Small intestine (tissue), 7 donors: ENCODE results near the gene IFNAR2. TPM values are rescaled to one million over a fixed set of nuclear protein-coding genes. Genes with fewer than 3 reads are reported as not detected.
"Not testable (repeated sequence)": the region's sequence is repeated elsewhere in the genome, so short reads cannot be mapped to it uniquely, and the experiment has no call there.

Experiments
- DNase-seq, 2 donors: peaks; one replicate each; pipeline versions ENCODE4 v3.0.0 to v3.0.0-alpha.2; 2013
- FAIRE-seq: peaks from 2 replicates; lab custom pipeline; 2012; peaks lifted over from hg19 to GRCh38; lab: Jason Lieb, UNC
- H3K27ac ChIP-seq, 3 donors: one replicate each; pipeline ENCODE4 v1.5.1; 2013; ENCODE audit warnings: low read length in 2 of 3, mild to moderate bottlenecking in 2 of 3, control low read depth in 1 of 3, inconsistent platforms in 1 of 3, low read depth in 1 of 3, moderate library complexity in 1 of 3
- H3K27me3 ChIP-seq, 3 donors: one replicate each; pipeline ENCODE4 v1.6.1; 2013; ENCODE audit warnings: low read length in 3 of 3, inconsistent platforms in 1 of 3; ENCODE audit not compliant: control insufficient read depth in 3 of 3, insufficient read depth in 3 of 3
- H3K36me3 ChIP-seq, 3 donors: one replicate each; pipeline ENCODE4 v1.6.1; 2013; ENCODE audit warnings: low read length in 3 of 3, inconsistent platforms in 1 of 3, low read depth in 1 of 3, mild to moderate bottlenecking in 1 of 3, moderate library complexity in 1 of 3; ENCODE audit not compliant: control insufficient read depth in 3 of 3, insufficient read depth in 2 of 3
- H3K4me1 ChIP-seq, 3 donors: one replicate each; pipeline ENCODE4 v1.6.1; 2013; ENCODE audit warnings: low read length in 2 of 3, inconsistent platforms in 1 of 3, low read depth in 1 of 3, mild to moderate bottlenecking in 1 of 3, moderate library complexity in 1 of 3; ENCODE audit not compliant: control insufficient read depth in 3 of 3, insufficient read depth in 2 of 3
- H3K4me3 ChIP-seq, 3 donors: one replicate each; pipeline ENCODE4 v1.5.1; 2013; ENCODE audit warnings: low read length in 3 of 3, control low read depth in 1 of 3, inconsistent platforms in 1 of 3, low read depth in 1 of 3, mild to moderate bottlenecking in 1 of 3, moderate library complexity in 1 of 3
- H3K9me3 ChIP-seq, 2 donors: one replicate each; pipeline ENCODE4 v1.6.1; 2013; ENCODE audit warnings: low read depth in 1 of 2, low read length in 1 of 2; ENCODE audit not compliant: control insufficient read depth in 2 of 2, insufficient read depth in 1 of 2
- WGBS, 3 donors: extraction: QIAGEN DNeasy Blood & Tissue Kit; methylation state at CpG; one replicate each; pipeline ENCODE4 v1.1.7; 2013; 5-methylcytosine and 5-hydroxymethylcytosine counted together
- polyA plus RNA-seq, 4 donors: library from polyadenylated mRNA; stranded (reverse) in 3 of 4; unstranded in 1 of 4; fragments of 200-250 nt in 3 of 4; fragments of 120-200 nt in 1 of 4; gene quantifications; one replicate each; pipeline versions ENCODE4 v1.2.1 to v1.2.3, GENCODE V29; 2013
- donor health status: healthy with polysubstance abuse.
- donor health status: control.
- donor health status: control.
- donor health status: Bipolar disorder and iron deficiency.
- donor health status: healthy.

IFNAR2 gene
- polyA plus RNA-seq, 4 donors = 4.9 to 29.7 (median 14.2) TPM

DNA sequence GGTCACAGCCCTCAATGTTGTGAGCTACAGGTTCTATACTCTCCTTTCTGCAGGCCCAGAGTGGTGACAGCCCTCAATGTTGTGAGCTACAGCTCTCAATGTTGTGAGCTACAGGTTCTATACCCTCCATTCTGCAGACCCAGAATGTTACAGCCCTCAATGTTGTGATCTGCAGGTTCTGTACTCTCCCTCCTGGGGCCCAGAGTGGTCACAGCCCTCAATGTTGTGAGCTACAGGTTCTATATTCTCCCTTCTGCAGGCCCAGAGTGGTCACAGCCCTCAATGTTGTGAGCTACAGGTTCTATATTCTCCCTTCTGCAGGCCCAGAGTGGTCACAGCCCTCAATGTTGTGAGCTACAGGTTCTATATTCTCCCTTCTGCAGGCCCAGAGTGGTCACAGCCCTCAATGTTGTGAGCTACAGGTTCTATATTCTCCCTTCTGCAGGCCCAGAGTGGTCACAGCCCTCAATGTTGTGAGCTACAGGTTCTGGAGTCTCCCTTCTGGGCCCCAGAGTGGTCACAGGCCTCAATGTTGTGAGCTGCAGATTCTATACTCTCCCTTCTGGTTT, 9.9 kb downstream of the IFNAR2 start:
- DNase-seq, FAIRE-seq, H3K4me1 ChIP-seq, H3K4me3 ChIP-seq, H3K27me3 ChIP-seq, H3K9me3 ChIP-seq: not testable (repeated sequence)
- Histone ChIP-seq H3K27ac (peak overlapping the region in 1 of 3 donors; percentile 57), H3K36me3 (peaks cover 0 to 34% (median 2%) of the 10 kb centered on the region in 3 donors)

DNA sequence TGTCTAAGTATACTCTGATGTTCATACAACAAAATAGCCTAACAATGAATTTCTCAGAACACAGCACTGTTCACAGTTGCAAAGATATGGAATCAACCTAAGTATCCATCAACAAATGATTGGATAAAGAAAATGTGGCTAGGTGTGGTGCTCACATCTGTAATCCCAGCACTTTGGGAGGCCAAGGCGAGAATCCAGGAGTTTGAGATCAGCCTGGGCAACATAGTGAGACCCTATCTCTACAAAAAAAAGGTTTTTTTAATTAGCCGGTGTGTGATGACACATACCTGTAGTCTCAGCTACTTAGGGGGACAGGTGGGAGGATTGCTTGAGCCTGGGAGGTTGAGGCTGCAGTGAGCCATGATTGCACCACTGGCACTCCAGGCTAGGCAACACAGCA, 10.7 kb downstream of the IFNAR2 start:
- Histone ChIP-seq H3K4me3 (no peak overlapping the region), H3K36me3 (peaks cover 0 to 32% (median 2%) of the 10 kb centered on the region in 3 donors), H3K4me1 (peaks cover 0 to 3% (median 0%) of the 10 kb centered on the region in 3 donors), H3K27ac (no peak overlapping the region), H3K9me3 (no peaks in the 10 kb centered on the region), H3K27me3 (no peaks in the 10 kb centered on the region)
- FAIRE-seq = no peak
- WGBS, 3 donors = 84 to 92% (median 90%) methylated on average over 2 of the region's 2 CpGs
- no peak for DNase-seq

DNA sequence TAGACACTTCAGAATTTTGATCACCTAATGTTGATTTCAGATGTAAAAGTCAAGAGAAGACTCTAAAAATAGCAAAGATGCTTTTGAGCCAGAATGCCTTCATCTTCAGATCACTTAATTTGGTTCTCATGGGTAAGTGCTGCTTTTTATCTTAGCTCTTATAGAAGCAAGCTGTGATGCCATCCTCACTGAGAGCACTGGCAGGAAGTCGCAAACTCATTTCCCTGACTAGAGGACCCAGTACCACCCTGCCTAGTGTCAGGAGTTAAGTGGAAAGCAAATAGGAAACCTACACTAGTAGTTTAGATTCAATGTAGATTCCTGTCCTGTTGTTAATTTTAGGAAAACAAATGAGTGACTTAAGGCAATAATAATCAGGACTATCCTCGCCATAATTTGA, 12.1 kb downstream of the IFNAR2 start:
- no peaks in the 10 kb centered on the region for H3K9me3 ChIP-seq
- FAIRE-seq = no peak
- 87 to 96% (median 96%) methylated on average over 2 of the region's 2 CpGs for WGBS, 3 donors

GRCh38 chr21:33242846-33243245, 13.1 kb downstream of the IFNAR2 start:
- not testable (repeated sequence) for DNase-seq, H3K4me1 ChIP-seq, FAIRE-seq, H3K4me3 ChIP-seq, H3K27me3 ChIP-seq, H3K9me3 ChIP-seq, H3K27ac ChIP-seq
- 92 to 98% (median 97%) methylated on average over 6 to 8 of the region's 8 CpGs for WGBS, 3 donors
- peaks cover 7 to 38% (median 8%) of the 10 kb centered on the region in 3 donors for H3K36me3 ChIP-seq

More for the DNA sequence above, 12.1 kb downstream of the IFNAR2 start:
- Histone ChIP-seq H3K4me3 (no peak overlapping the region), H3K4me1 (peaks cover 0 to 3% (median 0%) of the 10 kb centered on the region in 3 donors), H3K36me3 (peaks cover 1 to 37% (median 4%) of the 10 kb centered on the region in 3 donors), H3K27ac (no peak overlapping the region), H3K27me3 (no peaks in the 10 kb centered on the region)
- DNase-seq = no peak

GRCh38 chr21:33244082-33244778, 14.5 kb downstream of the IFNAR2 start:
- Histone ChIP-seq H3K4me3 (no peak overlapping the region), H3K27ac (peak overlapping the region in 1 of 3 donors; percentile 76), H3K36me3 (peaks cover 7 to 42% (median 8%) of the 10 kb centered on the region in 3 donors), H3K27me3 (no peaks in the 10 kb centered on the region), H3K4me1 (peaks cover 0 to 2% (median 0%) of the 10 kb centered on the region in 3 donors), H3K9me3 (no peaks in the 10 kb centered on the region)
- DNase-seq = no peak
- no peak for FAIRE-seq
- WGBS, 3 donors = 70 to 86% (median 71%) methylated on average over 6 of the region's 6 CpGs

DNA sequence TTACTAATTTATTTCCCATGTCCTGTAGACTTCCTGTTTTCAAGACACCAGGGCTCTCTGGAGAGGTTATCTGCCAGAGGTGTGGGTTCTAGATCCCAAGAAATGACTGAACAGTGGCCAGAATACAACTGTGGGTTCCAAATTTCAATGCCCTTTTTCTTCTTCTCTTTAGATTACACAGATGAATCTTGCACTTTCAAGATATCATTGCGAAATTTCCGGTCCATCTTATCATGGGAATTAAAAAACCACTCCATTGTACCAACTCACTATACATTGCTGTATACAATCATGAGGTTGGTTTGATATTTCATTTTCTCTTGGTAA, 15.0 kb downstream of the IFNAR2 start:
- Histone ChIP-seq H3K27ac (peak overlapping the region in 1 of 3 donors; percentile 76), H3K36me3 (peaks cover 7 to 43% (median 8%) of the 10 kb centered on the region in 3 donors), H3K4me3 (no peak overlapping the region), H3K4me1 (no peaks in the 10 kb centered on the region), H3K27me3 (no peaks in the 10 kb centered on the region), H3K9me3 (no peaks in the 10 kb centered on the region)
- WGBS, 3 donors = 73 to 85% (median 78%) methylated on average over 2 of the region's 2 CpGs
- DNase-seq (no peak), FAIRE-seq (no peak)

- no peaks in the 10 kb centered on the region for H3K27me3 ChIP-seq
- H3K27ac ChIP-seq = no peak overlapping the region
- DNase-seq = no peak
- H3K9me3 ChIP-seq = no peaks in the 10 kb centered on the region
- 92 to 96% (median 93%) methylated on average over 4 of the region's 4 CpGs for WGBS, 3 donors
- no peak for FAIRE-seq
- H3K36me3 ChIP-seq = peaks cover 7 to 46% (median 8%) of the 10 kb centered on the region in 3 donors
- H3K4me1 ChIP-seq = no peaks in the 10 kb centered on the region
- no peak overlapping the region for H3K4me3 ChIP-seq
These were observed 15.7 kb downstream of the IFNAR2 start for GRCh38 chr21:33245289-33245918.

DNA sequence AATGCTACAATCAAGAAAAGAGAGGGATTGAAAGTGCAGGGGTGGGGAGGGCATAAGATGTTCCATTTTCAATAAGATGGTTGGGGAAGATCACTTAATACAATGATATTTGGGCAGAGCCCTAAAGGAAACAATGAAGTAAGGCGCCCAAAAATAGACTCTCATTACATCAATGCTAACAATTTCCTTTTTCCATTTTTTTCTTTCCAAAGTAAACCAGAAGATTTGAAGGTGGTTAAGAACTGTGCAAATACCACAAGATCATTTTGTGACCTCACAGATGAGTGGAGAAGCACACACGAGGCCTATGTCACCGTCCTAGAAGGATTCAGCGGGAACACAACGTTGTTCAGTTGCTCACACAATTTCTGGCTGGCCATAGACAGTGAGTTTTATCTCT, 16.8 kb downstream of the IFNAR2 start:
- DNase-seq (no peak), FAIRE-seq (no peak)
- no peak overlapping the region for H3K27ac ChIP-seq
- H3K4me1 ChIP-seq = no peaks in the 10 kb centered on the region
- 88 to 94% (median 89%) methylated on average over 5 of the region's 5 CpGs for WGBS, 3 donors
- H3K9me3 ChIP-seq = no peaks in the 10 kb centered on the region
- H3K4me3 ChIP-seq = no peak overlapping the region
- H3K36me3 ChIP-seq = peaks cover 7 to 54% (median 8%) of the 10 kb centered on the region in 3 donors
- H3K27me3 ChIP-seq = no peaks in the 10 kb centered on the region
